ENCODE measurements around the gene M1AP.

Gene M1AP

GRCh38 chr2:74515981-74516633 is 132.0 kb downstream of the M1AP start:
- peak; percentile 83 for DNase-seq

- no peak for DNase-seq
Measured at GRCh38 chr2:74515271-74515980, 132.7 kb downstream of the M1AP start.

GRCh38 chr2:74514368-74515270 is 133.5 kb downstream of the M1AP start, which contains the start of gene TLX2:
TLX2 (plus strand) TSS chr2:74514450; CDS start chr2:74514807, 357 bp downstream.
- DNase-seq = no peak

GRCh38 chr2:74513605-74514367 is 134.3 kb downstream of the M1AP start:
- DNase-seq = no peak

- DNase-seq = no peak
Measured at GRCh38 chr2:74512744-74513604, 135.2 kb downstream of the M1AP start.

GRCh38 chr2:74511104-74511989 is 136.8 kb downstream of the M1AP start:
- DNase-seq = no peak

GRCh38 chr2:74510272-74510671 is 137.9 kb downstream of the M1AP start:
- DNase-seq = no peak

- peak; percentile 67 for DNase-seq
Measured at GRCh38 chr2:74507926-74508520, 140.1 kb downstream of the M1AP start.
